Measurements from ENCODE around the gene NELL1.

Gene NELL1

DNA sequence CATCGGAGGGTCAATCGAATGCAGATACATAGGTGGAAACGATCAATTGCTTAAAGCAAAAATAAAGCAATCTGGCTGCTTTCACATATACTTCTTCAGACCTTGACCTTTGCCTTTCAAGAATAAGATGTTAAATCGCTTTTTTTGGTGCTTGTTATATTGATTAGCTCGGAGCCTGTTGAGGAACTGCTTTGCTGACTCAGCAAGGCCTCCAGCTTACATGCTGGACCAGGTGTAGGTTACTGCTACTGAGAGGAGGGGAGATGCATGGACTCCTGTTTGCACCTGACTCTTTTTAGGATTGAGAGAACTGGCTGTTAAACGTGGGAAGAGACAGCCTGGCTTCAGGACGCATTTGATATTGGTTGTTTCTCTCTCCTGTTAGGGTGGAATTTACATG lies 31.3 kb upstream of the NELL1 start:
- H3K9ac ChIP-seq (ENCODE audit: low read depth, low read length): no peak overlapping the region
- H3K9me3 ChIP-seq (replicated peaks; ENCODE audit: low read length): no peaks in the 10 kb centered on the region
- no peaks in the 10 kb centered on the region for H3K36me3 ChIP-seq (ENCODE audit: insufficient read depth, low read length)
- H3K4me3 ChIP-seq (ENCODE audit: low read length): no peak overlapping the region
- no peak overlapping the region for H3K4me2 ChIP-seq (ENCODE audit: low read length)
- no peaks in the 10 kb centered on the region for H3K4me1 ChIP-seq (ENCODE audit: control insufficient read depth, insufficient read depth, low read length)
- peaks cover 5% of the 10 kb centered on the region for H3K27me3 ChIP-seq (ENCODE audit: control insufficient read depth, insufficient read depth, low read length)

- H3K9me3 ChIP-seq (replicated peaks; ENCODE audit: low read length): no peaks in the 10 kb centered on the region
- H3K4me2 ChIP-seq (ENCODE audit: low read length): no peak overlapping the region
- no peak overlapping the region for H3K9ac ChIP-seq (ENCODE audit: low read depth, low read length)
- peaks cover 5% of the 10 kb centered on the region for H3K27me3 ChIP-seq (ENCODE audit: control insufficient read depth, insufficient read depth, low read length)
- H3K4me1 ChIP-seq (ENCODE audit: control insufficient read depth, insufficient read depth, low read length): no peaks in the 10 kb centered on the region
- H3K4me3 ChIP-seq (ENCODE audit: low read length): no peak overlapping the region
- no peaks in the 10 kb centered on the region for H3K36me3 ChIP-seq (ENCODE audit: insufficient read depth, low read length)
Observed at GRCh38 chr11:20639688-20640087, 29.7 kb upstream of the NELL1 start.

DNA sequence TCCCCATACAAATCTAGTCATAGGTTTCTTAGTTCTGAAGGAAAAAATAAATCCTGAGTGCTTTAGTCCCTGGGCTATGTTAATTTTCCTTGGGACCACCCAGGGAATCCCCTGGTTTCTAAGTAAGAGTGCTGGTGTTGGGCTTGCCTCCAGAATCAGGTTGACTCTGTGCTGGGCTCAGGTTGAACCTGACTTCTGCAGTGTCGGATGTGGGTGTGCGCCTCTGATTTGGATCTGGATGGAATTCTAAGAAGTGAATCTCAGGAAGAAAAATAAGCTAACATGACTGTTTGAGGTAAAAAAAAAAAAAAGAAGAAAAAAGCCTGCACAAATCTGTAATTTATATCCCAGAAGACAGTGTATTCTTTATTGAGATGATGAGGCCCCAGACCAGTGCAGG lies 29.0 kb upstream of the NELL1 start:
- no peak overlapping the region for H3K4me3 ChIP-seq (ENCODE audit: low read length)
- no peak overlapping the region for H3K9ac ChIP-seq (ENCODE audit: low read depth, low read length)
- no peaks in the 10 kb centered on the region for H3K9me3 ChIP-seq (replicated peaks; ENCODE audit: low read length)

GRCh38 chr11:20644360-20644759 lies 25.0 kb upstream of the NELL1 start:
- Histone ChIP-seq H3K9me3 (replicated peaks; ENCODE audit: low read length) (no peaks in the 10 kb centered on the region), H3K27me3 (ENCODE audit: control insufficient read depth, insufficient read depth, low read length) (peaks cover 5% of the 10 kb centered on the region), H3K4me1 (ENCODE audit: control insufficient read depth, insufficient read depth, low read length) (no peaks in the 10 kb centered on the region), H3K4me3 (ENCODE audit: low read length) (no peak overlapping the region), H3K36me3 (ENCODE audit: insufficient read depth, low read length) (no peaks in the 10 kb centered on the region), H3K4me2 (ENCODE audit: low read length) (no peak overlapping the region), H3K9ac (ENCODE audit: low read depth, low read length) (no peak overlapping the region)

More for the DNA sequence above, 29.0 kb upstream of the NELL1 start:
- no peaks in the 10 kb centered on the region for H3K36me3 ChIP-seq (ENCODE audit: insufficient read depth, low read length)
- H3K4me2 ChIP-seq (ENCODE audit: low read length): no peak overlapping the region
- peaks cover 5% of the 10 kb centered on the region for H3K27me3 ChIP-seq (ENCODE audit: control insufficient read depth, insufficient read depth, low read length)
- no peaks in the 10 kb centered on the region for H3K4me1 ChIP-seq (ENCODE audit: control insufficient read depth, insufficient read depth, low read length)

GRCh38 chr11:20647976-20648565 lies 21.3 kb upstream of the NELL1 start:
- no peak overlapping the region for H3K9ac ChIP-seq (ENCODE audit: low read depth, low read length)
- no peak overlapping the region for H3K4me3 ChIP-seq (ENCODE audit: low read length)
- peaks cover 8% of the 10 kb centered on the region for H3K27me3 ChIP-seq (ENCODE audit: control insufficient read depth, insufficient read depth, low read length)
- no peaks in the 10 kb centered on the region for H3K4me1 ChIP-seq (ENCODE audit: control insufficient read depth, insufficient read depth, low read length)
- no peak overlapping the region for H3K4me2 ChIP-seq (ENCODE audit: low read length)
- H3K36me3 ChIP-seq (ENCODE audit: insufficient read depth, low read length): no peaks in the 10 kb centered on the region
- H3K9me3 ChIP-seq (replicated peaks; ENCODE audit: low read length): no peaks in the 10 kb centered on the region

GRCh38 chr11:20652150-20652806 lies 17.1 kb upstream of the NELL1 start:
- Histone ChIP-seq H3K9ac (ENCODE audit: low read depth, low read length) (no peak overlapping the region), H3K36me3 (ENCODE audit: insufficient read depth, low read length) (no peaks in the 10 kb centered on the region), H3K4me2 (ENCODE audit: low read length) (no peak overlapping the region), H3K4me1 (ENCODE audit: control insufficient read depth, insufficient read depth, low read length) (no peaks in the 10 kb centered on the region), H3K27me3 (ENCODE audit: control insufficient read depth, insufficient read depth, low read length) (peaks cover 19% of the 10 kb centered on the region), H3K4me3 (ENCODE audit: low read length) (no peak overlapping the region), H3K9me3 (replicated peaks; ENCODE audit: low read length) (no peaks in the 10 kb centered on the region)

- Histone ChIP-seq H3K9ac (ENCODE audit: low read depth, low read length) (no peak overlapping the region), H3K4me1 (ENCODE audit: control insufficient read depth, insufficient read depth, low read length) (no peaks in the 10 kb centered on the region), H3K4me3 (ENCODE audit: low read length) (no peak overlapping the region), H3K9me3 (replicated peaks; ENCODE audit: low read length) (no peaks in the 10 kb centered on the region), H3K4me2 (ENCODE audit: low read length) (no peak overlapping the region), H3K36me3 (ENCODE audit: insufficient read depth, low read length) (no peaks in the 10 kb centered on the region), H3K27me3 (ENCODE audit: control insufficient read depth, insufficient read depth, low read length) (peaks cover 22% of the 10 kb centered on the region)
Observed at GRCh38 chr11:20654038-20654437, 15.3 kb upstream of the NELL1 start.

GRCh38 chr11:20656901-20657300 lies 12.5 kb upstream of the NELL1 start:
- no peaks in the 10 kb centered on the region for H3K4me1 ChIP-seq (ENCODE audit: control insufficient read depth, insufficient read depth, low read length)
- no peaks in the 10 kb centered on the region for H3K36me3 ChIP-seq (ENCODE audit: insufficient read depth, low read length)
- no peaks in the 10 kb centered on the region for H3K9me3 ChIP-seq (replicated peaks; ENCODE audit: low read length)
- no peak overlapping the region for H3K4me2 ChIP-seq (ENCODE audit: low read length)
- no peak overlapping the region for H3K9ac ChIP-seq (ENCODE audit: low read depth, low read length)
- no peak overlapping the region for H3K4me3 ChIP-seq (ENCODE audit: low read length)
- H3K27me3 ChIP-seq (ENCODE audit: control insufficient read depth, insufficient read depth, low read length): peaks cover 22% of the 10 kb centered on the region

- Histone ChIP-seq H3K4me3 (ENCODE audit: low read length) (no peak overlapping the region), H3K9ac (ENCODE audit: low read depth, low read length) (no peak overlapping the region), H3K27me3 (ENCODE audit: control insufficient read depth, insufficient read depth, low read length) (peaks cover 14% of the 10 kb centered on the region), H3K4me1 (ENCODE audit: control insufficient read depth, insufficient read depth, low read length) (no peaks in the 10 kb centered on the region), H3K36me3 (ENCODE audit: insufficient read depth, low read length) (no peaks in the 10 kb centered on the region), H3K9me3 (replicated peaks; ENCODE audit: low read length) (no peaks in the 10 kb centered on the region), H3K4me2 (ENCODE audit: low read length) (no peak overlapping the region)
Observed at GRCh38 chr11:20658135-20658534, 11.3 kb upstream of the NELL1 start.

- Histone ChIP-seq H3K4me3 (ENCODE audit: low read length) (no peak overlapping the region), H3K9me3 (replicated peaks; ENCODE audit: low read length) (no peaks in the 10 kb centered on the region), H3K4me2 (ENCODE audit: low read length) (no peak overlapping the region), H3K4me1 (ENCODE audit: control insufficient read depth, insufficient read depth, low read length) (no peaks in the 10 kb centered on the region), H3K9ac (ENCODE audit: low read depth, low read length) (no peak overlapping the region), H3K36me3 (ENCODE audit: insufficient read depth, low read length) (no peaks in the 10 kb centered on the region), H3K27me3 (ENCODE audit: control insufficient read depth, insufficient read depth, low read length) (peaks cover 4% of the 10 kb centered on the region)
Observed at GRCh38 chr11:20661445-20661844, 7.9 kb upstream of the NELL1 start.

DNA sequence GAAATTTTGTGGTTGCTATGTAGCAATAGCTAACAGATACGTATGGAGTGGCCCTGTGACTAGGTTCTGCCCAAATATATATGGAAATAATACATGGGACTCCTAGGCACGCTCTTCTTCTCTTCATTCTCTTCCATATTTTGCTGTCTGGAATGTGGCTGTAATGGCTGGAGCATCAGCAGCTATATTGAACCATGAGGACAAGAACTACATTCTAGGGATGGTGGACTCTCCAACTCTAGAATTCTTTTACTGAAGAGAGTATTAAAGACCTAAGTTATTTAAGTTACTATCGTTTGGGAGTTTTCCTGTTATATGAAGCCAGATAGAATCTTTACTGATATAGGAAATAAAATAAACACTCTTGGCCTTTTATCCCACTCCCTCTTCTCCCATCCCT lies 7.5 kb upstream of the NELL1 start:
- H3K36me3 ChIP-seq (ENCODE audit: insufficient read depth, low read length): no peaks in the 10 kb centered on the region
- no peak overlapping the region for H3K4me2 ChIP-seq (ENCODE audit: low read length)
- peaks cover 6% of the 10 kb centered on the region for H3K27me3 ChIP-seq (ENCODE audit: control insufficient read depth, insufficient read depth, low read length)
- no peaks in the 10 kb centered on the region for H3K4me1 ChIP-seq (ENCODE audit: control insufficient read depth, insufficient read depth, low read length)
- H3K4me3 ChIP-seq (ENCODE audit: low read length): no peak overlapping the region
- H3K9me3 ChIP-seq (replicated peaks; ENCODE audit: low read length): no peaks in the 10 kb centered on the region
- no peak overlapping the region for H3K9ac ChIP-seq (ENCODE audit: low read depth, low read length)

DNA sequence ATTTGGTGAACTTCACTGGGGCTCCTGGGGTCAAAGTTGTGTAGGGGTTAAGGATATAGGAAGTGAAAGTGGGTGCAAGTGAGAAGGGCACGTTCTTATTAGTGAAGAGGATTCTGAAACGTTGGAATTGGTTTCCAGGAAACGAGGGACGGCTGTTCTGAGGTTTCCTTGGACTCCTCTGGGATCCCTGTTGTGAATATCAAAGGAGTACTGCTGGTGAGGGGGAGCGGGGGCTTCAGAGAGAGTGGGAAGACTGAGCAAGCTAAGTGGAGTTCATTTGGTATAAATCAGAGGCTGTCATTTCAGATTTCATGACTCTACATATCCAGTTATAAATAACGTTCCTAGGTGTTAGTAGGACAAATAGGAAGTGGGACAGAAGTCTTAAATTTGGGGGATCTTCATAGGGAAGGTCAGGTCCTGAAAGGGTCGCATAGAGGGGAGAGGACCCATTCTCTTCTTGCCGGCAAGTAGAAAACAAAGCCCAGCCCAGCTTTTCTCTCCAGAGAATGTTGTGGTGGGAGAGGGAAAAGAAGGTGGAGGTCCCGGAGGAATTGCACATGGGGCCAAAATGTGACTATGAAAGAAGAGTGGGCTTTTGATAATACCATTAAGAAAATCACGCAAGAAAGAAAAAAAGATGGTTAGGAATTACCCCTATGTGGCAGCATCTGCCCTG lies 1.1 kb upstream of the NELL1 start:
- H3K9me3 ChIP-seq (replicated peaks; ENCODE audit: low read length): no peaks in the 10 kb centered on the region
- H3K4me1 ChIP-seq (ENCODE audit: control insufficient read depth, insufficient read depth, low read length): no peaks in the 10 kb centered on the region
- no peak overlapping the region for H3K9ac ChIP-seq (ENCODE audit: low read depth, low read length)
- peaks cover 56% of the 10 kb centered on the region for H3K27me3 ChIP-seq (ENCODE audit: control insufficient read depth, insufficient read depth, low read length)
- no peak overlapping the region for H3K4me3 ChIP-seq (ENCODE audit: low read length)
- no peaks in the 10 kb centered on the region for H3K36me3 ChIP-seq (ENCODE audit: insufficient read depth, low read length)
- H3K4me2 ChIP-seq (ENCODE audit: low read length): no peak overlapping the region
